Hypothalamus (tissue), 51 donors: ENCODE results near the gene SLC44A1.

Experiments
- DNase-seq, 51 donors: peaks; one replicate each; lab custom pipeline; 2025; lab: John Stamatoyannopoulos, UW

SLC44A1 gene

DNA sequence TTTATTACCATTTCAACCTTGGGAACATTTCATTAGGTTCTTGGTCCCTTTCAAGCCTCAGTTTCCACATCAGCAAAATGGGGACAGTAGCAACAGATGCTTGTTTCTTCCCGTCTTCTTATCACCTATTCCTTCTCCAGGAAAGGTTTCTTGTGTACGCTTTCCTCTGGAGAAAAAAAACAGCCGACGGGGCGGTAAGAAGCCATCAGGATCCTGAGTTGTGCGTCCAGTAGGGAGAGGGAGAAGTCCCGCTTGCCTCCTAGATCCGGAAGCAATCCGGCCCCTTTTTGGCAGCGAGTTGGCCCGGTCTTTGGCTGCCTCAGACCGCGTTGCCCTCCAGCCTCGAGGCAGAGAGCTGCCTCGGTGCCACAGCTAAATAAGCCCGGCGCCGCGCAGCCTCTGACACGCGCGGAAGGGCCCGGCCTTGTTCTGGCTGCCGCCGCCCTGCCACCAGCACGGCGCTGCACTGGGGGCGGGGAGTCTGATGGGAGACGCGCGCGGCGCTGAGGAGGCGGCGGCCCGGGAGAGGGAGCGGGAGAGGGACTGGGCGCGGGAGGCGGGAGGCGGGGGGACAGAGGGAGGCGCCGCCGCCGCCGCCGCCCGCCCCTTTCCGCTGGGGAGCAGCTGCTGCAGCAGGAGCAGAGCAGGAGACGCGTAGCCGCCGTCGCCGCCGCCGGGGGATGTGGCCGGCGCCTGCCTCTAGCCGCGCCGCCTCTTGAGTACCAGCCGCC is at the start of gene SLC44A1:
TSS of gene SLC44A1 (plus strand) at position 649 of the 731 bp plus-strand sequence. CDS start 218 bp downstream, outside the sequence.
- peak; percentile 65 to 99 (median 94) for DNase-seq

DNA sequence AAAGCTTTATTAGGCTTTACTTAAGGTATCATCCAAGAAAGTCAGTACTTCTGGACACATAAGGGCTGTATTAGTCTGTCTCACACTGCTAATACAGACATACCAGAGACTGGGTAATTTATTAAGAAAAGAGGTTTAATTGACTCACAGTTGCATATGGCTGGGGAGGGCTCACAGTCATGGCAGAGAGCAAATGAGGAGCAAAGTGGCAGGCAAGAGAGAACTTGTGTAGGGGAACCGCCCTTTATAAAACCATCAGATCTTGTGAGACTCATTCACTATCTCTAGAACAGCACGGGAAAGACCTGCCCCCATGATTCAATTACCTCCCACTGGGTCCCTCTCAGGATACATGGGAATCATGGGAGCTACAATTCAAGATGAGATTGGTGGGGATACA is 49.2 kb upstream of the SLC44A1 start:
- DNase-seq = no peak

DNA sequence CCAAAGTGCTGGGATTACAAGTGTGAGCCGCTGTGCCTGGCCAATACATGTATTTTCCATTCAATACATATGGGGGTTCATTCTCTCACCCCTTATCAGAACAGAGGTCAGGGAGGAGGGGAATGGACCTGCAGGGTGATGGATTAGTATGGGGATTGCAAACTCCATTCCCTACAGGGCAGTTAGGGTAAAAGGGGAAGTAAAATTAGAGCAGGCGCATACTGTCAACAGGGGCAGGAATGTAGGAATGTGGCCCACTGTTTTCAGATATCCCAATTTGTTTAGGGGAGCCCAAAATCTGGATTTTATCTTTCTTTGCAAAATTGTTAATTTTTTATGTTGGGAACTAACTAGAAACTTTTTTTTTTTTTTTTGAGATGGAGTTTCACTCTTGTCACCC is 46.4 kb upstream of the SLC44A1 start:
- DNase-seq = no peak

DNA sequence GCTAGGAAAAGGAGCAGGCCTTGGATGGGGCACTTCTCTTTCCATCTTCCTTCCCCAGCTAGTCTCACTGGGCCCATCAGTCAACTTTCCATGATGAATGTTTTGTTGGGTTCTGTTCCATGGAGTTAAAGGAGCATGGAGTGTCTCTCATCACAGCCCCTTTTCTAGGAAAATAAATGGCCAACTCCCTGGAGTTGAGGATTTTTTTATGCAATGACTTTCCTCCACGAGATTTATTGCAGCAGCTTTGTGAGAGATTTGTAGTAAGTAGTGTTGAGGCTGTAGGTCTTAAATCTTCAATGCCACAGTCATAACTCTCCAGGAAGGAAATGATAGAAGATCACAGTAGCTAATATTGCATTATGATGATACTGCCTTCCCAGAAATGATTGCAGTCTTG is 45.6 kb upstream of the SLC44A1 start:
- no peak for DNase-seq

DNA sequence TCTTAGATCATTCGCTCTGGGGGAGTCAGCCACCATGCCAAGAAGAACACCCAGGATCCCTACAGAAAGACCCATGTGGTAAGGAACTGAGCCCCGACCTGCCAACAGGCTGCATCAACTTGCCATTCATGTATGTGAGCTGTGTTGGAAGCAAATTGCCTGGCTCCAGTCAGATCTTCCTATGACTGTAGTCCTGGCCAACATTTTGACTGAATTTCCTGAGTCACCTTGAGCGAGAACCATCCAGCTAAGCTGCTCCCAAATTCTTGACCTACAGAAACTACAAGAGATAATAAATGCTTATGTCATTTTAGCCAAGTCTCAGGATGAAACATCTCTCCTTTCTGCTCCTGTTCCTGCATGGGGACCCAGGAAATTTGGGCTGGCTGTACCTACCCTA is 40.0 kb upstream of the SLC44A1 start:
- no peak for DNase-seq

DNA sequence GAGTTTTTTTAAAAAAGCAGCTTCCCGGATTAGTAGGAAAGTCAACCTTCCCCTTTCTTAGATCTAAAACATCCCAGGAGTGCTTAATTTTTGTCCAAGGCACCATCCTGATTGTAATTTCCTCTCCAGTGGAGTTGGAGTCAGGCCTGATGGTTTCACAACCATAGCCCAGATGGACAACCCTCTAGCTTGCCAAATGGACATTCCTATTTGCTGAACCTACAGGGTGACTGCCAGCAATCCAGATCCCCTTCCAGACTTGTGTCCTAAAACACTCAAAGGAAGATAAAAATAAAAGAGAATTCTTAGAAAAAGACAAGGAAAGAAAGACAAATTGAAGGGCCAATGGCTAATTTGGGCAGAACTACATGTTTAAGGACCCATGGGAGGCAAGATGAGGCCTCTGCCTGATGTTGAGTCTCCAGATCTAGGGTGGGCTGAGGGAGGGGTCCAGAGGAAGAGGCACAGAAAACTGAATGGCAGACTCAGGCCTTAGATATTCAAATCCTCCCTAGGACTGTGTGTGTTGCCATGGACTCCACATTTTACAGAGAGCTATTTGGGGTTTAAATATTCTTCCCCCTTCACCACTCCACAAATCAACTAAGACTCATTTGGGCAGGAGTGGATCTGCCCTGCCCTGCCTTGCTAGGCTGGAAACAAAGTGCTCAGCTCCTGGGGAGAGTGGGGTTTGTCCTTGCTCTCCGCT is 38.5 kb upstream of the SLC44A1 start:
- peak in 15 of 51 donors; percentile 1 to 45 (median 12) for DNase-seq

DNA sequence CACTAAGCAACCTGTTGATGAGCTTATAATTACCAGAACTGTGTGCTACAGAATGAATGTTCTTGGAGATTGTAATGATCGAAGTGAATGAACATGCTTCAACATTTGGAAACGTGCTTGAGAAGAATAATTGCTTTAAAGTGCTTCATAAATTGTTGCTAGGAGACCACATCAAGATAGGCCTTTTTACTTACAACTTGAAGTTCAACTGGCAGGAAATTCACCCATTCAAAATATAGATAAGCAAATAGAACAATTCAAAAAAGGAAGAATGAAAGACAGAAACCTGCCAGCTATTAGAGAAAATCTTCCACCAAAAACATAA is 38.0 kb upstream of the SLC44A1 start:
- peak in 1 of 51 donors; percentile 30 for DNase-seq

DNA sequence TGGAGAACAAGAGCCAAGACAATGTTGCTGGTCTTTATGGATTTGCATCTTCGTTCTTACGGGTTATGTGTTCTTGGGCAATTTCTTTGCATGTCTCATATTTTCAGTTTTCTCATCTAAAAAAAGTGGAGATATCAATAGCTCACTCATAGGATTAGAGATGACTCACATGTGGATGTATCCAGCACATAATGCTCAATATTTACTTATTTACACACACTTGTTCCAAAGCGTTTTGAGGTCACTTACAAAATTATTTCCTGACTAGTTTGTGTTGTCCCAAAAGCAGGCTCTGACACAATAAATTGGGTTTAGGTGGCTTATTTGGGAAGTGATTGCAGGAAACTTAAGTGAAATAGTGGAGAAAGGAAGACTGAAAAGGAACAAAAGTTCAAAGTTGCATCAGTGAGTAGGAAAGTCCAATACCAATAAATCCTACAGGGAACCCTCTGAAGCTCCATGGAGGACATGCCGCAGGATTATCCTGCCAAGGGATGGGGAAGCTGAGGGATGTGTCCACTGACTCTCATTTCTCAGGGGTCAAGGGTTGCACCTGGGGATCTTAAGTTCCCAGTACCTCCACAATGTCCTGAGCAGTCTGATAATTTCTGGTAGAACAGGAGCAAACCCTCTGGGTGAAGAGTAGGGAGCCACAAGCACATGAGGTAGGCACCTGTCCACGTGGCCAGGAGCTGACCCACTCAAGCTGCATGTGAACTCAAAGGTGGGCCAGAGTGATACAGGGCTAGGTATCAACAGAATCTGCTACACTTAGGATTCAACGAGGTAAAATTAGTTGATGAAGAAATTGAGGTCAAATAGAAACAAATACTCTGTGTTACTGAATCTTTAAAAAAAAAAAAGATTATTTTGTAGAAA is 37.4 kb upstream of the SLC44A1 start:
- DNase-seq = no peak

DNA sequence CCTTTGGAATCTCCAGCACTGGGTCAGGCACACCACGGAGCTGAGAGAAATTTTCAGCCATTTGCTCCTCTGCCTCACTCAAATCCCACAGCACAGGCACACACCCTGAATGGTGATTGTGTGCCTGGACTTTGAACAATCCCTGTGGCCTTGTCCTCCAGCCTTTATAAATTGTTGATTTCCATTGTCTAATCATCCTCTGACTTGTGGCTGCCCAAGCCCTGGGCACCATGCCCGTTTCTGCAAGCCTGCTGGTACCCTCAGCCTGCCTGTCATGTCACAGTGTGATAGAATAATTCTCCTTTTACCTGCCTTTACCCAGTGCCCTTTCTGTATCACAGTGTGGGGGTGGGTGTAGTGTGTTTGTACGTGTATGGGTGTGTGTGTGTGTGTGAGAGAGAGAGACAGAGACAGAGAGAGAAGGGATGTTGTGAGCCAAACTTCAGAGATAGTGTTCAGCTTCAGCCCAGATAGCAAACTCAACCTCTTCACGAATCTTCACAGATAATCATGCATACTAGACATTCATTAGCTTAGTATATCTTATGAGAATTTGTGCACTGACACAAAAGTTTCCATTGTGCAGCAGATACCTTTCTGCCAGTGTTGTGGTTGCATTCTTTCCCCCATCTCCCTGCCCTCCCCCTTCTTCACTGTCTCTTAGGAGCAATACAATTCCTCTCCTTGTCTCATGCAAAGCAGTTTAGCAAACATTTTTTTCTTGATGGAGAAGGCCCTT is 27.8 kb upstream of the SLC44A1 start:
- DNase-seq = peak in 37 of 51 donors; percentile 2 to 58 (median 26)

DNA sequence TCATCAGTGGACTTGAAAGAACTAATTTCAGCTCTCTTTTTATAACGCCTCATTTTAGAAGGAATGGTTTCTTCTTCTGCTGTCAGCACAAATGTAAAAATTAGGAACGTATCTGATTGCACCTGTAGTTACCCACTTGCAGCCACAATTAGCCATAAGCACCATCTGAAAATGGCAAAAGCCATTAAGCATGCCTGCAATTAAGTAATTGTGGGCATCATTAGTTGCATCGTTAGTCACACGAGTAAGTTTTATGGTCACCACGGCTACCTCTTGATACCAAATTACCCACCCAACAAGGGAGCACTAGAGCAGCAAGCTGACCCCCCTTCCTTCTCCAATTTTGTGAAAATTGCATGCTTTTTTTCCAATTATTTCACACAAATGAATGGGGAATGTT is 25.8 kb upstream of the SLC44A1 start:
- DNase-seq = no peak

DNA sequence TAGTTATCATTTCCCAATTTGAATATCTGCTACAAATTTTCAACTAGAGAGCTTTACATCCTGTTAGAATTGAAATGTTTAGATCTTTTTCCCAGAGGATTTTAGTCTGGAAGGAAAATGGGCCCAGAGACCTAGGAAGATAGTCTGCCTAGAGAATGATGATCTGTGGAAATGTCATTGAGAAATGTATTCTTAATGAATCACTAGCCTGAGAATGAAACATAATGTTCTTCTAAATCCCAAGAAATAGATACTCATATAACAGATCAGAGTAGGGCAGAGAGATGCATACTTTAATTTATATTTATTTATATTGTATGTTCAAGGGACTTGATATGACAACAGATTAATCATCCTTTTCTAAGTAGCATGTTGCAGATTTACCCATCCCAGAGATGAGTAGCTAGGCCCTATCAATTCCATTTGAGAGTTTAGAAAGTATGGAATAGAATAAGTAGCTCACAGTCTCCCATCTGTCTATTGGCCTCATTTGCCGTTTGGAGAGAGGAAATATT is 25.1 kb upstream of the SLC44A1 start:
- DNase-seq = no peak

DNA sequence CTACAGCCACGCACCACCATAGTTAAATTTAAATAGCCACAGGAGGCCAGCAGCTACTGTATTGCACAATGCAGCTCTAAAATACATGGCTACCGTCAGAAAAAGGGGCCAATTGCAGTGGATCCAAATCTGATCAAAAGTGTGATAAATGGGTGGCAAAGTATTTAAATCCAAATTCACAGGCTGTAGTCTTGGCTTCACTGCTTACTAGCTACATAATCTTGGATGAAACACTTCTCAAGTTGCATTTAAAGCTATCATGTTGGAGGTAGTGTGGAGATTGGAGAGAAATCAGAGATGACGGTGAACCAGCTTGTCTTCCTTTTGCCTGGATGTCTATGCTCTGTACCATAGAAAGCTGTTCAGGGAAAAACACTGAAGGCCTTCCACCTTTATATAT is 24.0 kb upstream of the SLC44A1 start:
- no peak for DNase-seq

DNA sequence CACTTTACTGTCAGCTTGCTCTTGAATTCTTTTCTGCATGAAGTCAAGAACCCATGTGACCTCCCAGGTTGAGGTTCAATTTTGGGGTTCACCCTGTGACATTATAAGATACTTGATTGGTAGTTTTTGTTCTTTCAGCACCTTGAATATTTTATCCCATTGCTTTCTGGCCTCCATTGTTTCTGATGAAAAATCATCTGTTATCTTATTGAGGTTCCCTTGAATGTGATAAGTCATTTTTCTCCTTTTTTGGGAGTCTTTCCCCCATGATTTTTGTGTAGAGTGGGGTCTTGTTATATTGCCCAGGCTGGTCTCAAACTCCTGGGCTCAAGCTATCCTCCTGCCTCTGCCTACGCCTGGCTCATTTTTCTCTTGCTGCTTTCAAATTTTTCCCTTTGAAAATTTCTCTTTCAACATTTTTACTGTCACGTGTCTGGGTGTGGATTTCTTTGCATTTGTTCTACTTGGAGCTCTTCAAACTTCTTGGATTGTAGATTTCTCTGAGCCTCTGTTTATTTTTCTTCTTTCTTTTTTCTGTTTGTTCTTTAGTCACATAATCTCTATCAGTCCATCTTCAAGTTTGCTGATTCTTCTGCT is 20.8 kb upstream of the SLC44A1 start:
- no peak for DNase-seq

DNA sequence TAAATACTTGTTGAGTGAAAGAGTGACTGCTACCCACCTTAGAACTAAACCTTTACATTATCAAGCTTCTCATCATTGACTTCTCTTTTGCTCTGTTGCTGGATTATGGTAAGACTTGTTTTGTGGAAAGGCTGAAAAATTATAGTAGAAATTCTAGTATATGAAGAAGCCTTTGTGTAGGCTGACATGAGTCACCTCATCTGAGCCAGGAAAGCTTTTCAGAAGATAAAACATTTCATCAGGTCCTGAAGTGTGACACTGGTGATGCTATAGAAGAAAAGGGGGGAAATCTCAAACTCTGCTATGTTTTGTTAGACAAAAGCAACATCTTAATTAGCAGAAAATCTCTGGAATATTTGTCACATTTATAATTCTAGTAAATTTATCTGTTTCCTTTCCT is 18.4 kb upstream of the SLC44A1 start:
- DNase-seq = no peak

DNA sequence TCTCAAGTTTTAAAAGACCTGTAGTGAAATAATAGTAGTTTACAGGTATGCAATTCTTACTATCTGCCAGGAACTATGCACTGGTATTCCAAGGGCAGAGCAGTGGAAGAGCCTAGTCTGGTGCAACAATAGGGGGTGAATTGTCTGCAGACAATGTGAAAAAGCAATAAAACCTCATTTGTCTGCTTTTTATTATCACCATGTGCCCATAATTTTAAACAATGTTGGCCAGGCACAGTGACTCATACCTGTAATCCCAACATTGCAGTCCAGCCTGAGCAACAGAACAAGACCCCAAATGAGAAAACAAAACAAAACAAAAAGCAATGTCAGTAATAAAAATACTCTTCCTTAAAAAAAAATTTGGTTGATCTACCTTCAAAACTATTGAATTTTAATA is 12.2 kb upstream of the SLC44A1 start:
- DNase-seq = no peak

DNA sequence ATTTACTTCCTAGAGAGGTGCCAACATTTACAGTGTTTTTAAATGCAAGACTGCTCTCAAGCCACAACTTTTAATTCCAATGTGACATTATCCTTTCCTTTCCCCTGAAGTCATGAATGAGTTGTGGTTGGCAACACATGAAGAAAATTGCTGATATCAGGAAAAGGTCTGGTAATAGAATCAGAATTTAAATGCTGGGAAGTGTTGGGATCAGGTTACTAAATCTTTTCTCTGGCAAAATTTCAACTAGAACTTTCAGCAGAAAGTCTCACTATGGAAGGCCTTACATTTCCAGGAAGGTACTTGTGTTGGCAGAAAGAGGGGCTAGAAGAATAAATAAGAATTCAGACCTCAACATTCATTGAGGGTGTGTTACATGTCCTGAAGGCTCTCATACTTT is 10.6 kb upstream of the SLC44A1 start:
- DNase-seq = no peak

DNA sequence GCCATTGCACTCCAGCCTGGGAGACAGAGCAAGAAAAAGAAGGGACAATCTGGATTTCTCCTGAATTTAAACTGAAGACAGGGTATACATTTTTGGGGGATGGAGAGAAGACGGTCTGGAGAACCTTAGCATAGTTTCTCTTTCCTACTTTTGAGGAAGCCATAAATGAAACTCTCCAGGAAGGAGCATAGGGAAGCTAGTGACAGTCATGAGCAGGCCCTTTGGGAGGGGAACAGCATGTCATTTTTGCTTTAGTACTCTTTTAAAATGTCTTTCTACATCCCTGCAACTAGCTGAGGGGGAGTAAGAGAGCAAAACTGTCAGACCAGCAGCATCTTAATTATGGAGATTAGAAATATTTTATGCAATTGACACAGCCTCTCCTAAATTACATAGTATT is 8.2 kb upstream of the SLC44A1 start:
- no peak for DNase-seq

DNA sequence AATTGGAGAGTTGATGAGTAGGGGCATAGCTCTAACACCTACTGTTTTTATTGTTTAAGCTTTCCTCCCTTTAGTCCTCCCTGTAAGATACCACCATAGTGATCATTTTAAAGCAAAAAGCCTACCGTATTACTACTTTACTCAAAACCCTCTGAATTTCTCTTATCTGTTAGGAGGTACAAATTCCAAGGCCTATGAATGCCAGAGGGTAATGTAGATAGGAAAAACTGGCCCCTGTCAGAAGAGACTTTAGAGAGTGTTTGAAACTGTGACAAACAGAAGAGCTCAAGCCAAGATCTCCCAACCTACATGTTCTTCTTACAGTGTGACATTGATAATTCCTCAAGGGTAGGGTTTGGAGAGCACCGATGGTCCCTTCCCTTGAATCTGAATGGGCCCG is 7.2 kb upstream of the SLC44A1 start:
- no peak for DNase-seq

DNA sequence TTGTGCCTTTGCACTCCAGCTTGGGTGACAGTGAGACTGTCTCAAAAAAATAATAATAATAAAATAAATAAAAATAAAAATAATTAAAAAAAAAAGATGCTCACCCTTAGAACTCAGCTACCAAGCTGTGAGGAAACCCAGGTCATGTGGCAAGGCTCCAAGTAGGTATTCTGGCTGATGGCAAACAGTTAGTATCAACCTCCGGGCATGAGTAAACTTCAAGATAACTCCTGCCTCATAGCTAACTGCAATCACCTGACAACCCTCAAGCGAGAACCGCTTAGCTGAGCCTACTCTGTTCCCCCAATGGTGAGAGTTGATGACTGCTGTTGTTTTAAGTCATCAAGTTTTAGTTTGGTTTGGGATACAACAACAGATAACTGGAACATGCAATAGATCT is 6.1 kb upstream of the SLC44A1 start:
- DNase-seq = no peak

DNA sequence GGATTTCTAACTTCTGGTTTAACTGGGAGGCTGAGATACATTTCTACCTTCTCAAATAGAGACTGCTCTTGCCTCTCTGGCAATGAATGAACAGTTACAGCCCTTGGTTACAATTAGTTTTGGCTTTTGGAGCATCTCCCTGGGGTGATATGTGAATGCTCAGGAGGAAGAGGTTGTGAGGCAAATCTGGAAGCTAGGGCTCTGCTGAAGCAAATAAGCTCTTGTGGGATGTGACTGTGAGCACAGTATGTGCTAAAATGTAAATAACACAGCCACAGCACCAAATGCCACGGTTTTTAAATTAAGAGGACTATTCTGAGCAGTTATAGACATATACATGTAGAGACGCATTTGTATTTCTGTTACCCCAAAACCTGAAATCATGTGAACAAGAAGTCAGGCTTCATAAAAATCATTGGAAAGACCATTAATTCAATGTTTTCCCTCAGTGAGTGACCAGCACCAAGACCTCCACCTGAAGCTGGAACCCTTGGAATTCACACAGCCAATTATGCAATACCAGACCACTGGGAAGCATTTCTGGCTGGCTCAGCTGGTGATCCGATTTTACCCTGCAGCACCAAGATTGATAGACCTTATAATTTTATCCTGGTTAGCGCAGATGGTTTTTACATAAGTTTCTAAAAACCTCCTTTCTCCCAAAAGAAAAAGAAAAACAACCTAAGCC is 3.0 kb upstream of the SLC44A1 start:
- no peak for DNase-seq
